ENCODE measurements around the gene SLC22A15. TPM values are rescaled to one million over a fixed set of nuclear protein-coding genes. Genes with fewer than 3 reads are reported as not detected.

Gene SLC22A15
- total and polyA plus RNA-seq, 4 donors = 2.9 to 6.8 (median 5.5) TPM

- Histone ChIP-seq H3K27ac (ENCODE audit: low read depth in 1 of 2, low read length in 2 of 2) (no peak overlapping the region), H3K36me3 (ENCODE audit: control insufficient read depth in 1 of 2, insufficient read depth in 2 of 2, low read length in 1 of 2) (peaks cover 0 to 3% of the 10 kb centered on the region in 2 donors), H3K27me3 (ENCODE audit: control insufficient read depth in 1 of 2, insufficient read depth in 2 of 2, low read length in 1 of 2) (no peaks in the 10 kb centered on the region), H3K4me3 (ENCODE audit: low read length in 2 of 2) (no peak overlapping the region), H3K4me1 (ENCODE audit: control insufficient read depth in 1 of 2, insufficient read depth in 2 of 2, low read length in 2 of 2) (no peaks in the 10 kb centered on the region), H3K9me3 (ENCODE audit: control insufficient read depth, low read length) (no peaks in the 10 kb centered on the region)
- intact Hi-C loops (cut with DNase I) = no loop called here
- ATAC-seq (ENCODE audit: low FRiP score) (no peak), DNase-seq (no peak)
- 97 to 98% methylated on average over 2 of the region's 2 CpGs for WGBS, 2 donors
Observed at GRCh38 chr1:116012716-116013115, 36.4 kb downstream of the SLC22A15 start.

GRCh38 chr1:116015679-116016078 lies 39.4 kb downstream of the SLC22A15 start:
- ATAC-seq (ENCODE audit: low FRiP score) (no peak), DNase-seq (no peak)
- Histone ChIP-seq H3K9me3 (ENCODE audit: control insufficient read depth, low read length) (no peaks in the 10 kb centered on the region), H3K36me3 (ENCODE audit: control insufficient read depth in 1 of 2, insufficient read depth in 2 of 2, low read length in 1 of 2) (peaks cover 0 to 3% of the 10 kb centered on the region in 2 donors), H3K27ac (ENCODE audit: low read depth in 1 of 2, low read length in 2 of 2) (no peak overlapping the region), H3K4me1 (ENCODE audit: control insufficient read depth in 1 of 2, insufficient read depth in 2 of 2, low read length in 2 of 2) (no peaks in the 10 kb centered on the region), H3K4me3 (ENCODE audit: low read length in 2 of 2) (no peak overlapping the region), H3K27me3 (ENCODE audit: control insufficient read depth in 1 of 2, insufficient read depth in 2 of 2, low read length in 1 of 2) (no peaks in the 10 kb centered on the region)
- 72 to 73% methylated on average over 1 of the region's 1 CpG for WGBS, 2 donors
- intact Hi-C loops (cut with DNase I) = no loop called here

GRCh38 chr1:116018007-116018406 lies 41.7 kb downstream of the SLC22A15 start:
- Histone ChIP-seq H3K4me1 (ENCODE audit: control insufficient read depth in 1 of 2, insufficient read depth in 2 of 2, low read length in 2 of 2) (no peaks in the 10 kb centered on the region), H3K27me3 (ENCODE audit: control insufficient read depth in 1 of 2, insufficient read depth in 2 of 2, low read length in 1 of 2) (no peaks in the 10 kb centered on the region), H3K9me3 (ENCODE audit: control insufficient read depth, low read length) (no peaks in the 10 kb centered on the region), H3K4me3 (ENCODE audit: low read length in 2 of 2) (no peak overlapping the region), H3K36me3 (ENCODE audit: control insufficient read depth in 1 of 2, insufficient read depth in 2 of 2, low read length in 1 of 2) (peaks cover 0 to 2% of the 10 kb centered on the region in 2 donors), H3K27ac (ENCODE audit: low read depth in 1 of 2, low read length in 2 of 2) (no peak overlapping the region)
- 90 to 91% methylated on average over 5 of the region's 5 CpGs for WGBS, 2 donors
- DNase-seq = no peak
- intact Hi-C loops (cut with DNase I) = no loop called here
- ATAC-seq (ENCODE audit: low FRiP score) = no peak

GRCh38 chr1:116019653-116020253 lies 43.4 kb downstream of the SLC22A15 start:
- no peaks in the 10 kb centered on the region for H3K27me3 ChIP-seq (ENCODE audit: control insufficient read depth in 1 of 2, insufficient read depth in 2 of 2, low read length in 1 of 2)
- ATAC-seq (ENCODE audit: low FRiP score) = no peak
- no peaks in the 10 kb centered on the region for H3K4me1 ChIP-seq (ENCODE audit: control insufficient read depth in 1 of 2, insufficient read depth in 2 of 2, low read length in 2 of 2)
- no peaks in the 10 kb centered on the region for H3K9me3 ChIP-seq (ENCODE audit: control insufficient read depth, low read length)
- no peak overlapping the region for H3K4me3 ChIP-seq (ENCODE audit: low read length in 2 of 2)
- no peak overlapping the region for H3K27ac ChIP-seq (ENCODE audit: low read depth in 1 of 2, low read length in 2 of 2)
- H3K36me3 ChIP-seq (ENCODE audit: control insufficient read depth in 1 of 2, insufficient read depth in 2 of 2, low read length in 1 of 2) = peaks cover 0 to 2% of the 10 kb centered on the region in 2 donors
- WGBS, 2 donors = 91 to 92% methylated on average over 4 of the region's 4 CpGs
- intact Hi-C loops (cut with DNase I) = no loop called here
- DNase-seq = no peak

GRCh38 chr1:116020668-116021272 lies 44.5 kb downstream of the SLC22A15 start:
- H3K27me3 ChIP-seq (ENCODE audit: control insufficient read depth in 1 of 2, insufficient read depth in 2 of 2, low read length in 1 of 2) = no peaks in the 10 kb centered on the region
- H3K4me3 ChIP-seq (ENCODE audit: low read length in 2 of 2) = no peak overlapping the region
- no peaks in the 10 kb centered on the region for H3K9me3 ChIP-seq (ENCODE audit: control insufficient read depth, low read length)
- DNase-seq (peak in 1 of 2 donors; percentile 50), ATAC-seq (ENCODE audit: low FRiP score) (no peak)
- H3K4me1 ChIP-seq (ENCODE audit: control insufficient read depth in 1 of 2, insufficient read depth in 2 of 2, low read length in 2 of 2) = no peaks in the 10 kb centered on the region
- peaks cover 0 to 2% of the 10 kb centered on the region in 2 donors for H3K36me3 ChIP-seq (ENCODE audit: control insufficient read depth in 1 of 2, insufficient read depth in 2 of 2, low read length in 1 of 2)
- WGBS, 2 donors = 54 to 65% methylated on average over 5 of the region's 5 CpGs
- no peak overlapping the region for H3K27ac ChIP-seq (ENCODE audit: low read depth in 1 of 2, low read length in 2 of 2)
- intact Hi-C loops (cut with DNase I) = no loop called here

GRCh38 chr1:116024626-116025025 lies 48.3 kb downstream of the SLC22A15 start:
- intact Hi-C loops (cut with DNase I) = no loop called here
- ATAC-seq (ENCODE audit: low FRiP score) = no peak
- H3K27me3 ChIP-seq (ENCODE audit: control insufficient read depth in 1 of 2, insufficient read depth in 2 of 2, low read length in 1 of 2) = no peaks in the 10 kb centered on the region
- H3K9me3 ChIP-seq (ENCODE audit: control insufficient read depth, low read length) = no peaks in the 10 kb centered on the region
- H3K36me3 ChIP-seq (ENCODE audit: control insufficient read depth in 1 of 2, insufficient read depth in 2 of 2, low read length in 1 of 2) = peaks cover 0 to 2% of the 10 kb centered on the region in 2 donors
- DNase-seq = no peak
- no peak overlapping the region for H3K4me3 ChIP-seq (ENCODE audit: low read length in 2 of 2)
- 60 to 62% methylated on average over 3 of the region's 3 CpGs for WGBS, 2 donors
- no peaks in the 10 kb centered on the region for H3K4me1 ChIP-seq (ENCODE audit: control insufficient read depth in 1 of 2, insufficient read depth in 2 of 2, low read length in 2 of 2)
- H3K27ac ChIP-seq (ENCODE audit: low read depth in 1 of 2, low read length in 2 of 2) = no peak overlapping the region

- ATAC-seq (ENCODE audit: low FRiP score) (no peak), DNase-seq (no peak)
- no peaks in the 10 kb centered on the region for H3K27me3 ChIP-seq (ENCODE audit: control insufficient read depth in 1 of 2, insufficient read depth in 2 of 2, low read length in 1 of 2)
- H3K4me3 ChIP-seq (ENCODE audit: low read length in 2 of 2) = no peak overlapping the region
- no peak overlapping the region for H3K27ac ChIP-seq (ENCODE audit: low read depth in 1 of 2, low read length in 2 of 2)
- no peaks in the 10 kb centered on the region for H3K4me1 ChIP-seq (ENCODE audit: control insufficient read depth in 1 of 2, insufficient read depth in 2 of 2, low read length in 2 of 2)
- peaks cover 3 to 6% of the 10 kb centered on the region in 2 donors for H3K36me3 ChIP-seq (ENCODE audit: control insufficient read depth in 1 of 2, insufficient read depth in 2 of 2, low read length in 1 of 2)
- WGBS, 2 donors = 92 to 94% methylated on average over 4 of the region's 4 CpGs
- intact Hi-C loops (cut with DNase I) = no loop called here
- no peaks in the 10 kb centered on the region for H3K9me3 ChIP-seq (ENCODE audit: control insufficient read depth, low read length)
Observed at GRCh38 chr1:116026631-116027030, 50.3 kb downstream of the SLC22A15 start.

GRCh38 chr1:116031302-116031835 lies 55.1 kb downstream of the SLC22A15 start:
- H3K4me1 ChIP-seq (ENCODE audit: control insufficient read depth in 1 of 2, insufficient read depth in 2 of 2, low read length in 2 of 2) = no peaks in the 10 kb centered on the region
- no peak for ATAC-seq (ENCODE audit: low FRiP score)
- WGBS, 2 donors = 90 to 92% methylated on average over 13 of the region's 13 CpGs
- H3K4me3 ChIP-seq (ENCODE audit: low read length in 2 of 2) = no peak overlapping the region
- DNase-seq = no peak
- peaks cover 9 to 19% of the 10 kb centered on the region in 2 donors for H3K36me3 ChIP-seq (ENCODE audit: control insufficient read depth in 1 of 2, insufficient read depth in 2 of 2, low read length in 1 of 2)
- H3K9me3 ChIP-seq (ENCODE audit: control insufficient read depth, low read length) = no peaks in the 10 kb centered on the region
- H3K27me3 ChIP-seq (ENCODE audit: control insufficient read depth in 1 of 2, insufficient read depth in 2 of 2, low read length in 1 of 2) = no peaks in the 10 kb centered on the region
- H3K27ac ChIP-seq (ENCODE audit: low read depth in 1 of 2, low read length in 2 of 2) = no peak overlapping the region
- intact Hi-C loops (cut with DNase I) = no loop called here

- DNase-seq = no peak
- intact Hi-C loops (cut with DNase I) = no loop called here
- WGBS, 2 donors = 73% methylated on average over 3 of the region's 3 CpGs
Observed at GRCh38 chr1:116033322-116033721, 57.0 kb downstream of the SLC22A15 start.

More at GRCh38 chr1:116033322-116033721, 57.0 kb downstream of the SLC22A15 start:
- ATAC-seq (ENCODE audit: low FRiP score) = no peak
- no peaks in the 10 kb centered on the region for H3K9me3 ChIP-seq (ENCODE audit: control insufficient read depth, low read length)
- H3K27ac ChIP-seq (ENCODE audit: low read depth in 1 of 2, low read length in 2 of 2) = no peak overlapping the region
- peaks cover 9 to 20% of the 10 kb centered on the region in 2 donors for H3K36me3 ChIP-seq (ENCODE audit: control insufficient read depth in 1 of 2, insufficient read depth in 2 of 2, low read length in 1 of 2)
- no peaks in the 10 kb centered on the region for H3K4me1 ChIP-seq (ENCODE audit: control insufficient read depth in 1 of 2, insufficient read depth in 2 of 2, low read length in 2 of 2)
- H3K27me3 ChIP-seq (ENCODE audit: control insufficient read depth in 1 of 2, insufficient read depth in 2 of 2, low read length in 1 of 2) = no peaks in the 10 kb centered on the region
- H3K4me3 ChIP-seq (ENCODE audit: low read length in 2 of 2) = no peak overlapping the region
